IPS DF 6.9 (cell line): Measurements from ENCODE around the gene ARPP21.

ENCODE experiments used
- DNase-seq: peaks from one replicate; pipeline ENCODE4 v3.0.0-alpha.2; 2013; ENCODE audit warnings: low read depth, low spot score
- H3K27ac ChIP-seq: one replicate; pipeline ENCODE4 v1.5.1; 2013; ENCODE audit warnings: low read length, control low read depth
- H3K27me3 ChIP-seq: 2 replicates; pipeline ENCODE4 v1.6.1; 2013; ENCODE audit warnings: mild to moderate bottlenecking, low read length; ENCODE audit not compliant: control insufficient read depth, insufficient read depth
- H3K36me3 ChIP-seq: 2 replicates; pipeline ENCODE4 v1.6.1; 2013; ENCODE audit warnings: low read length; ENCODE audit not compliant: control insufficient read depth, insufficient read depth
- H3K4me1 ChIP-seq: 2 replicates; pipeline ENCODE4 v1.6.1; 2013; ENCODE audit warnings: low read length; ENCODE audit not compliant: control insufficient read depth, insufficient read depth
- H3K4me3 ChIP-seq: 2 replicates; pipeline ENCODE4 v1.5.1; 2013; ENCODE audit warnings: mild to moderate bottlenecking, low read length
- H3K9me3 ChIP-seq: 2 replicates; pipeline ENCODE4 v1.6.1; 2013; ENCODE audit warnings: low read length, inconsistent platforms; ENCODE audit not compliant: control insufficient read depth, insufficient read depth
- WGBS: extraction: QIAGEN DNeasy Blood & Tissue Kit; methylation state at CpG from one replicate; pipeline ENCODE4 v1.1.7; 2013; ENCODE audit warnings: mixed read lengths, missing lambda C conversion rate; ENCODE audit not compliant: insufficient read length, insufficient coverage; 5-methylcytosine and 5-hydroxymethylcytosine counted together

ARPP21 gene

GRCh38 chr3:35654476-35654875 lies 15.2 kb downstream of the ARPP21 start:
- H3K27me3 ChIP-seq: no peaks in the 10 kb centered on the region

DNA sequence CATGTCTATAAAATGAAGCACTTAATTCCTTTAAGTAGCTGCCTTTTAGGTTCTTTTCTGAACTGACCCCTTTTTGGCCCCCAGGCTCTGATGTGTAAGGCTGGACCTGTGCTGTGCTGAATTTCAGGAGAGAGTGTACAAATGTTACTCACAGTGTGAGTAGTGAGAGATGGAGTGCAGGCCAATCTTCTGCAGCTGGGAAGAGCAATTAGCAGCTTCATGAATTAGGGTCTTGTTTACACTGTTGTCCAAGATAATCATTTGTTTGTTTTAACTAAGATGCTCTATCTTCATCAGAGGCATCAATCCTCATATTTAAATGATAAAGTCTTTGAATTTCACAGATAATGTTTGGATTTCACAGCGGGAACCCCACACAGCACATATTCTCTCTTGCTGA lies 19.4 kb downstream of the ARPP21 start:
- H3K27me3 ChIP-seq: no peaks in the 10 kb centered on the region
- no peaks in the 10 kb centered on the region for H3K9me3 ChIP-seq
- no peak for DNase-seq
- no peaks in the 10 kb centered on the region for H3K36me3 ChIP-seq
- no CpG with 5 or more reads among the region's 1 CpG for WGBS
- no peaks in the 10 kb centered on the region for H3K4me1 ChIP-seq
- H3K27ac ChIP-seq: no peak overlapping the region
- H3K4me3 ChIP-seq: no peak overlapping the region

More at GRCh38 chr3:35654476-35654875, 15.2 kb downstream of the ARPP21 start:
- no peak overlapping the region for H3K4me3 ChIP-seq
- no peaks in the 10 kb centered on the region for H3K9me3 ChIP-seq
- WGBS: no CpG with 5 or more reads among the region's 5 CpGs
- no peaks in the 10 kb centered on the region for H3K36me3 ChIP-seq
- H3K27ac ChIP-seq: no peak overlapping the region
- H3K4me1 ChIP-seq: no peaks in the 10 kb centered on the region
- no peak for DNase-seq

DNA sequence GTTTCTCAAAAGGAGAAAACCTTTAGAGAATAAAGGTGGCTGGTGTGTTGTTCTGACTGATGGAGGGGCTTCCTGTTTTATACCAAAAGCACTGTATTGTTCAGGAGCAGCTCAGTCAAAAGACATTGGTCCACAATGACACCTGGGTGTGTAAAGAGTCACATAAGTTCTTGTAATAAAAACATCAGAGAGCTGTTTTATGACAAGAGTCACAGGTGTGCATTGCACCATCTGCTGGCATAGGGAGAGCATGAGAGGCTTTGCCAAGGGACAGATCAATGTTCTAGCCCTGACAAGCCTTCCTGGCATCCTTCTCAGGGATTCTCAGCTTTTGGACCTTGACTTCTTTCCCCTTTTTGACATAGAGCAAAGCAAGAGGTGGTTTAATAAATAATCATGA lies 20.4 kb downstream of the ARPP21 start:
- no peak for DNase-seq

DNA sequence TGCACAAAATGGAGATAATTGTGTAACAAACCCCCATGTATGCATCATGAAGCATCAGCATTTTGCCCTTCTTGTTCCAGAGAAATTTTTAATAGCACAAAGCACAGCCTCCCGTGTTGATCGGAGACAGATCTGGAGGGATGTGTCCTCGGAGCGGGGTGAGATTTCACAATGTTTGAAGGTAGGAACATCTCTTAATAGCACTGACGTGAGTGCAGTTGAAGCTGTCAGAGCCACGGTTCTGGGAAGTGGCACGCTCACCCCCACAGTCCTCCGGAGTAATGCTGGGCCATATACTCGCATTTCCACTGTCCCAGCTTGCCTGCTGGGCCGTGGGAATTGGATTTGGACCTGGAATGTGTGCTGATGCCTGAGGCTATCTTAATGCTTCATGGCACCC lies 24.1 kb downstream of the ARPP21 start:
- DNase-seq: no peak
- no peaks in the 10 kb centered on the region for H3K36me3 ChIP-seq
- no peaks in the 10 kb centered on the region for H3K4me1 ChIP-seq
- H3K4me3 ChIP-seq: no peak overlapping the region
- no peaks in the 10 kb centered on the region for H3K27me3 ChIP-seq
- H3K27ac ChIP-seq: no peak overlapping the region
- no peaks in the 10 kb centered on the region for H3K9me3 ChIP-seq
- no CpG with 5 or more reads among the region's 10 CpGs for WGBS

More for the DNA sequence above, 20.4 kb downstream of the ARPP21 start:
- Histone ChIP-seq H3K9me3 (no peaks in the 10 kb centered on the region), H3K27ac (no peak overlapping the region), H3K27me3 (no peaks in the 10 kb centered on the region), H3K4me3 (no peak overlapping the region), H3K4me1 (no peaks in the 10 kb centered on the region), H3K36me3 (no peaks in the 10 kb centered on the region)

- WGBS: no CpG with 5 or more reads among the region's 14 CpGs
- H3K4me1 ChIP-seq: no peaks in the 10 kb centered on the region
- no peaks in the 10 kb centered on the region for H3K36me3 ChIP-seq
- H3K27ac ChIP-seq: no peak overlapping the region
- no peaks in the 10 kb centered on the region for H3K27me3 ChIP-seq
- DNase-seq: no peak
- H3K4me3 ChIP-seq: no peak overlapping the region
- H3K9me3 ChIP-seq: no peaks in the 10 kb centered on the region
Measured at GRCh38 chr3:35664460-35664919, 25.2 kb downstream of the ARPP21 start.

DNA sequence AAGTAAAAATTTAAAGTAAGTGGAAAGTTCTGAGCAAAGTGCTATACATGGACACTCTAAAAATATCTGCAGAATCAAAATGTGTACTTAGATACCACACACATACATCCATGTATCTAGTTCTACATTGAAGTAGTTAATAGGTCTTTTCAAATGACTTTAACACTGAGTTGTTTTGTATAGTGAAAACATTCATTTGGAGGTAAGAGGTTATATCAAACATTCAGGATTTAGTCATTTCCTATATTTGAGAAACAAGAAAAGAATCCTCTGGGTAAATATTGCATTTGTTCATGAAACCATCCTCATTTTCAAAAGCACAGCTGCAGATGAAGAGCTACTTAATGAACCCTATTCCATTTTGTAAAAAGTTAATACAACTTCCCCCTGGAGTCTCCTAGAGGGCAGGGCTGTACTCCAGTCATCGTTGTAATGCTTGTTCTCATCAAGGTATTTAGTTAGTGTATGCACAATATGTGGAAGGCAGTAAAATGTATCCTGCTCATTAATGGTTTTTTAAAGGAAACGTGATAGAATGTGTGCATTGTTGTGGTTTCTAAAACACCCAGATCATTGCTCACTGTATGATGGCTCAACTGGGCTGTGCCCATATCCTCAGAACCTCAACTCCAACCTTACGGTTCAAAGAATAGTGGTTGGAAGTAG lies 26.2 kb downstream of the ARPP21 start:
- no CpG with 5 or more reads among the region's 3 CpGs for WGBS
- no peaks in the 10 kb centered on the region for H3K9me3 ChIP-seq
- no peaks in the 10 kb centered on the region for H3K36me3 ChIP-seq
- no peak overlapping the region for H3K27ac ChIP-seq
- H3K4me3 ChIP-seq: no peak overlapping the region
- H3K27me3 ChIP-seq: no peaks in the 10 kb centered on the region
- DNase-seq: no peak
- no peaks in the 10 kb centered on the region for H3K4me1 ChIP-seq

GRCh38 chr3:35666888-35667287 lies 27.6 kb downstream of the ARPP21 start:
- H3K4me1 ChIP-seq: no peaks in the 10 kb centered on the region
- H3K36me3 ChIP-seq: no peaks in the 10 kb centered on the region
- no CpG with 5 or more reads among the region's 1 CpG for WGBS

GRCh38 chr3:35670408-35670965 lies 31.2 kb downstream of the ARPP21 start:
- H3K4me3 ChIP-seq: no peak overlapping the region
- no peaks in the 10 kb centered on the region for H3K36me3 ChIP-seq
- no peak for DNase-seq
- no peak overlapping the region for H3K27ac ChIP-seq
- WGBS: no CpG with 5 or more reads among the region's 9 CpGs
- no peaks in the 10 kb centered on the region for H3K27me3 ChIP-seq
- no peaks in the 10 kb centered on the region for H3K9me3 ChIP-seq
- H3K4me1 ChIP-seq: no peaks in the 10 kb centered on the region

More at GRCh38 chr3:35666888-35667287, 27.6 kb downstream of the ARPP21 start:
- no peaks in the 10 kb centered on the region for H3K27me3 ChIP-seq
- no peak overlapping the region for H3K4me3 ChIP-seq
- no peak overlapping the region for H3K27ac ChIP-seq
- no peaks in the 10 kb centered on the region for H3K9me3 ChIP-seq
- no peak for DNase-seq

DNA sequence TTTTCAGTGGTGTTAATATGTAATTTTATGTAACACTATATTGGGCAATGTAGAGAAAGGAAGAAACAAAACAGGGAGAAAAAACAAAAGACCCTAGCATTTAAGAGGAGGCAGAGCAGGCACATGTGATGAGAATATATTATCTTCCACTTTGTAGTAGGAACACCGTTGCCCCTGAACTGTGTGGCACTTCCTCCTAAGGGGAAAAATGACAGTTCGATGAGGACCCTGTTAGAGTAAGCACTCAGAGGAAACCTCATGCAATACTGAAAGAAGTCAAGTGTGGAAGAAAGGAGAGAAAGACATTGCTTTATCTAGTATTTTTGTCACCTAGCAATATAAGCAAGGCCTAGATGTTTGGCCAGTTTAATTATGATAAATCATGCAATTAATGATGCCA lies 32.2 kb downstream of the ARPP21 start:
- no peak for DNase-seq
- no peaks in the 10 kb centered on the region for H3K27me3 ChIP-seq
- H3K4me1 ChIP-seq: no peaks in the 10 kb centered on the region
- H3K36me3 ChIP-seq: no peaks in the 10 kb centered on the region
- WGBS: no CpG with 5 or more reads among the region's 2 CpGs
- H3K4me3 ChIP-seq: no peak overlapping the region
- no peaks in the 10 kb centered on the region for H3K9me3 ChIP-seq
- no peak overlapping the region for H3K27ac ChIP-seq

- Histone ChIP-seq H3K27me3 (no peaks in the 10 kb centered on the region), H3K4me3 (no peak overlapping the region), H3K4me1 (no peaks in the 10 kb centered on the region), H3K9me3 (no peaks in the 10 kb centered on the region), H3K27ac (no peak overlapping the region), H3K36me3 (no peaks in the 10 kb centered on the region)
- no peak for DNase-seq
- no CpG with 5 or more reads among the region's 3 CpGs for WGBS
Measured at GRCh38 chr3:35673017-35673416, 33.7 kb downstream of the ARPP21 start.
